Measurements from ENCODE around the gene TOP2B.

The TOP2B gene

DNA sequence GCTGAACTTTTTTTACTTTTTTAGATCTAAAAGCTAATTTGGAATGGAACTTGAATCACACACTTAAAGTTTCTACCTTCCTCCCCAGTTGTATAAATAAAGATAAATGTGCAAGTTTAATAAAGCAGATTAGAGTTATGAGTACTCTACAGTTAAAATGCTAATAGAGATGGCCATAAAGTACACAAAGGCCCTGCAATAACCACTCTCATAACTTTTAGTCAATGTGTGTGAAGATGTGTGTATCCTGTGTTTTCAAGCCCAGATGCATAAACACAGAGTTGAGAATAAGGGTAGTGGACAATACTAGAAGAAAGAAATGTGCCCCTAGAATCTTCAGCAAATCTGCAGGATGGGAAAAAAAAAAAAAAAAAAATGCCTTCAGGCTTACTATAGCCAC lies 45.3 kb downstream of the TOP2B start:
- no peak for DNase-seq (ENCODE audit: low read depth in 1 of 2, low spot score in 1 of 2)

DNA sequence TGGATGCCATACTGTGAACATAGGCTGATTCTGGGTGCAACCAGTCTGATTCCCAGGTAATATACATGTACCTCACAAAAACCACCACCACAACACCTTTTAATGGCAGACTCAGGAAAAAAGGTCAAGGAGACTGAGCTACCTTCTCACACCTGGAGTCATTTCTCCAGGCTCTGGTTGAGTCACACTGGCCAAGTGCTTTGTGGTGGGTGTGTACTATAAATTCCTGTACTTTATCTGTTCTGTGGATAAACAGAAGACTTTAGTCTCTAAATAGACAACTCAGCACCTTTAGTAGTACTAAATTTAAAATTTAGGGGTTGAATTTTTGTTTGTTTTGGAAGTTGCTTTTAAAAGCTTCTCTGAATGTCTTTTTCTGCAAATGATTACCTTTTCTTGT lies 46.7 kb downstream of the TOP2B start:
- DNase-seq (ENCODE audit: low read depth in 1 of 2, low spot score in 1 of 2): no peak

GRCh38 chr3:25611193-25611592 lies 53.5 kb downstream of the TOP2B start:
- DNase-seq (ENCODE audit: low read depth in 1 of 2, low spot score in 1 of 2): no peak

- DNase-seq (ENCODE audit: low read depth in 1 of 2, low spot score in 1 of 2): no peak
These were observed 53.9 kb downstream of the TOP2B start for GRCh38 chr3:25610779-25611178.

- no peak for DNase-seq (ENCODE audit: low read depth in 1 of 2, low spot score in 1 of 2)
These were observed 54.5 kb downstream of the TOP2B start for GRCh38 chr3:25610167-25610566.

GRCh38 chr3:25604107-25604805 lies 60.5 kb downstream of the TOP2B start:
- DNase-seq (ENCODE audit: low read depth in 1 of 2, low spot score in 1 of 2): no peak

DNA sequence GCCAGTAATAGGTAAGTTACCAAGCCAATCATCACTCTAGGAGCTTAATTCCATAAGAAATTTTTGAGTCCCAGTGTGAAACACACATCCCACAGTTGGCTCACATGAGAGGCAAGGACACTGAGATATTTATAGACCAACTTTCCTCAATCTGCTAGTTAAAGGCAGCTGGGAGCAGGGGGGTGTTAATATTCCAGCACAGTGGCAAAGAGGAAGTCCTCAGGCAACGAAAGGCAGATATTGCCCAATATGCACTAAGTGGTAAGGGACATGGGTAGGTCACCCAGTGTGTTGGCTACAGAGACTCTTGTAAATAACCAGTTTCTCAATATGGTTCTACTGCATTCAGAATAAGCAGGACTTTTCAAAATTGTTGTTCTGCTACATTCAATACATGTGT lies 61.0 kb downstream of the TOP2B start:
- no peak for DNase-seq (ENCODE audit: low read depth in 1 of 2, low spot score in 1 of 2)

GRCh38 chr3:25597535-25598101 lies 67.1 kb downstream of the TOP2B start:
- DNase-seq (ENCODE audit: low read depth in 1 of 2, low spot score in 1 of 2): no peak

GRCh38 chr3:25594007-25594502 lies 70.7 kb downstream of the TOP2B start:
- DNase-seq (ENCODE audit: low read depth in 1 of 2, low spot score in 1 of 2): no peak

GRCh38 chr3:25593001-25593400 lies 71.7 kb downstream of the TOP2B start:
- no peak for DNase-seq (ENCODE audit: low read depth in 1 of 2, low spot score in 1 of 2)

GRCh38 chr3:25592510-25592968 lies 72.2 kb downstream of the TOP2B start:
- no peak for DNase-seq (ENCODE audit: low read depth in 1 of 2, low spot score in 1 of 2)

DNA sequence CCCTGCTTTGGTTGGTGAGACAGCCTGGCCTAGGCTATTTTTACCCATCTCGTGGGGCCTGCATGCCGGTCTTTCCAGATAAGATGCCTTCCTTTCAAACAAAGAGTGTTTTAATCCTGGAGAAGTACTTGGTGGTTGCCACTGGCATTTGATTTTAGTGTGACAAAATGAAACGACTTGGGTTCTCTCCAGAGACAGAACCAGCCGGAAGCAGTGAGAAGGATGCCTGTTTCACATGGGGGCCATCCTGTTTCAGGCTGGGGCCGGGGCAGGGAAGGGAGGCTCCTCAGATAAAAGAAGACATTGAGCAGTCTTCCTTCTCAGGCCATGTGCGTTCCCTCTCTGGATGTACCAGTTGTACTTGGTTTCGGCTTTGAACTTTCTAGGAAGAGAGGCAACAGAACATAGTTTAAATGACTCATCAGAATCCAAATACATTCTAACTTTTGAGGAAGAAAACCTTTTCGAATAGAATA lies 74.9 kb downstream of the TOP2B start:
- no peak for DNase-seq (ENCODE audit: low read depth in 1 of 2, low spot score in 1 of 2)

DNA sequence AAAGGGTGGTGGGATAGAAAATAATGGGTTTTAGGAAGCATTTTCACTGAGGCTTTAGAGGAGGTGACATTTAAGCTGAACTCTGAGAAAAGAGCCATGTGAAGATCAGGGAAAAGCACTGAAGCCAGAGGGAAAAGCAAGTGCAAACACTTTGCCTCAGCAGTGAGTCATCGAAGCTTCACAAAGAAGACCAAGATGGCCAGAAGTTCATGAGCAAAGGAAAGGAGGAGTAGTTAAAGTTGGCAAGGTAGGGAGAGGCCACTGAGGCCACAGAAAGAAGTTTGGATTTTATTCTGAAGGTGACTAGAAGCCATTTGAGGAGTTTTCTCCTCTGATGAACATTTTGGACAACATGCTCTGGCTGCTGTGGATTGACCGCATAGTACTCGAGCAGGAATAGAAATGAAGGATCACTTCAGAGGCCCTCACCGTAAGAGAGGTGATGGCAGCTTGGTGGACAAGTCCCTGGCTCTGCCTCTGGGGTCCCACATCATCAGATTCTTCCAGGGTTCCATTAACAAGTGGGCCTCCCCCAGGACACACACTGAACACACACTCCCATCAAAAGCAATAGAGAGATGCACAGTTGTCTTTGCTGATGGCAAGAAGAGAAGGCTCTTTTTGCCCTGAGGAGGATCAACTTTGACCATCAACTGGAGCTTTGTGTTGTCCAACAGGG lies 75.5 kb downstream of the TOP2B start:
- DNase-seq (ENCODE audit: low read depth in 1 of 2, low spot score in 1 of 2): no peak

DNA sequence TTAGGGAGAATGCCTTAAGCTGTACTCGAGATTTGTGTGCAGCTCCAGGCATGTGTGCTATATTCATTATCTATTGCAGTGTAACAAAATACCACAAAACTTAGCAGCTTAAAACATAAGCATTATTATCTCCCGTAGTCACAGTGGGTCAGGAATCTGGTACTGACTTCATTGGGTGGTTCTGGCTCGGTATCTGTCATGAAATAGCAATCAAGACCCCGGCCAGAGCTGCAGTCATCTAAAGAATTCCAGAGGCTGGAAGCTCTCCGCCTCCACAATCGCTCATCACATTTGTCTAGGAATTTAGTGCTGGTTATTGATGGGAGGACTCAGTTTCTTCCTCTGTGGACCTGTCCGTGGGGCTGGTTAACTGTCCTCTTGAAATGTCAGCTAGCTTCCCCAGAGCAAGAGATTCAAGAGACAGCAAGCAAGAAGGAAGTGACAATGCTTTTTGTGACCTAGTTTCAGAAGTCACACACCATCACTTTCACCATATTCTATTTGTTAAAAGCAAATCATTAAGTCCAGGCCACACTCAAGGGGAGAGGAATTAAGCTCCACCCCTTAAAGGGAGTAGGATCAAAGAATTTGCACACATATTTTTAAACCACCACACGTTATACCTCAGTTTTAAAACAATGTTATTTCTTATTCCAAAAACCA lies 76.1 kb downstream of the TOP2B start:
- no peak for DNase-seq (ENCODE audit: low read depth in 1 of 2, low spot score in 1 of 2)

DNA sequence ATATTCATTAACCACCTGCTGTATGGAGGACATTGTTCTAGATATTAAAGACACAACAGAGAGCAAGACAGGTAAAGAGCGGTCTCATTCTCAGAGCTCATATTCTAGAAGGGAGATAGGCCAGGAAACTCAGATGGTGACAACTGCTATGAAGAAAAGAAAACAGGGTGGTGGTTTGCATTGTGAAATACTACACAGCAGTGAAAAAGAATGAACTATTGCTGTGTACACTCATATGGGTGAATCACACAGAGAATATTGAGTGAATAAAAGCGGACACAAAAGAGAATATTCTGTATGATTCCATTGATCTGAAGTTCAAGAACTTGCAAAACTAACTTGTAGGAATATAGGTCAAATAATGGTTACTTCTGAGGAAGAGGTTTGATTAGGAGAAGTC lies 76.7 kb downstream of the TOP2B start:
- DNase-seq (ENCODE audit: low read depth in 1 of 2, low spot score in 1 of 2): no peak

GRCh38 chr3:25587526-25587925 lies 77.2 kb downstream of the TOP2B start:
- DNase-seq (ENCODE audit: low read depth in 1 of 2, low spot score in 1 of 2): no peak

- DNase-seq (ENCODE audit: low read depth in 1 of 2, low spot score in 1 of 2): no peak
These were observed 77.6 kb downstream of the TOP2B start for GRCh38 chr3:25587094-25587493.

DNA sequence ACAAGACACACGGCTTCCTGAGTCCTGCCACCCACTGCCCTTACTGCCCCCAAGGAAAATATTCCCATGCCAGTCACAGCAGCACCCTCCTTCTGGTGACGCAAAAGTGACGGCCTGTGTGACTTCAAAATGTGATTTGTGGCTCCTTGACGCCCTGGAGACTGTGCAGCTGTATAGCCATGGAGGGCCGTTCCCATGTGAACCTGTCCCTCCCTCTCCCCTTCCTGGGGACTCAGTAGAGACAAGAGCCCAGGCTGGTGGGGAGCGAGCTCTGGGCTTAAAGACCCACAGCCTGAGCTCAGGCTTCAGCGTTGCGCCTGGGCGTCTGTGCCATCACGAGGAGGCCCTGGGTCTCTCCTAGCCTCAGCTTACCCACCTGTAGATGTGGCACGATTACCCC lies 78.2 kb downstream of the TOP2B start:
- DNase-seq (ENCODE audit: low read depth in 1 of 2, low spot score in 1 of 2): no peak

- DNase-seq (ENCODE audit: low read depth in 1 of 2, low spot score in 1 of 2): no peak
These were observed 78.6 kb downstream of the TOP2B start for GRCh38 chr3:25586167-25586505.

DNA sequence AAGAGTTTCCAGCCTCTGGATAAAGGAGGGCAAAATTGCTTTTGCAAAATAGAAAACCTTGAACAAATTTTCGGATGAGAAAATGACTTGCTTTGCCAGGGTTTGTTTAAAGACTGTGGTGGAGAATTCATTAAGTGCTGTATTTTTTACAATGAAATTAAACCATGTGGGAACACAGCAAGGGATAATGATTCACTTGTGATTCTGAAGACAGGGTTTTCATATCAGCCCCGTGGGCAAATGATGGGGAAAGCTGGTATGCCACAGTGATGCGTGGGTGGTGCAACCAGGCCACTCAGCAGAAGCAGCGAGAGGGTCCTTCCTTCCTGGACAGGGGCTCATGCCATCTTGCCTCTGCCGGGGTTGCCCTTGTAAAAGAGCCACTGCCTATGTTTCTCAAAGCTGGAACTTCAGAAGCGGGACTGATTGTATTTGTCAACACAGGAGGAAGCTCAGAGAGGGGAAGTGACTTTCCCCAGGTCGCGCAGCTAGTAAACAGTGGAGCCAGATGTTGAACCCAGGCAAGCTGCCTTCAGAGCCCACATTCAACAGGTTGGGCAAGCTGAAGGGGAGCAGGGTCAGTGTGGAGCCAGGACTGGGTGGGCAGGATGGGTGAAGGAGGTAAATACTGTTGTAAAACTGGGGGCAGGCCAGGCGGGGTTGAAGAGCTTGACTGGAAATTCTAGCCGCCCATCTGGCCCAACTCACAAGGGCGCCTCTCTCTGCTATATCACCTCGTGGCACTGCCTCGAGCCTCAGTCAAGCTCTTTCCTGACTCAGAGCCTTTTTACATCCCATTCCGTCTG lies 79.1 kb downstream of the TOP2B start:
- no peak for DNase-seq (ENCODE audit: low read depth in 1 of 2, low spot score in 1 of 2)

Measured in stimulated activated CD4-positive, alpha-beta T cell treated with anti-CD3 and anti-CD28 coated beads, Interleukin-15, amount 100 ng/mL, for 1 hour (primary cell).